DOHH2 (cell line): ENCODE data around the gene HOXB8.

Source experiments
- H3F3A ChIP-seq: fragments of 200-600 bp; sonication (generic), shearing (Covaris generic); 2 replicates; pipeline ENCODE4 v1.6.0; 2016; ENCODE audit warnings: antibody characterized with exemption, mild to moderate bottlenecking; ENCODE audit not compliant: control insufficient read depth, insufficient read depth
- H3K27ac ChIP-seq: fragments of 200-600 bp; sonication (generic); 2 replicates; pipeline ENCODE4 v1.5.1; 2014; ENCODE audit warnings: low read depth, mild to moderate bottlenecking, low read length, moderate library complexity
- H3K27me3 ChIP-seq: fragments of 200-600 bp; sonication (generic); 2 replicates; pipeline ENCODE4 v1.6.1; 2014; ENCODE audit warnings: mild to moderate bottlenecking, low read length, mixed read lengths; ENCODE audit not compliant: control insufficient read depth
- H3K36me3 ChIP-seq: fragments of 200-600 bp; sonication (generic); 2 replicates; pipeline ENCODE4 v1.6.1; 2014; ENCODE audit warnings: mild to moderate bottlenecking, low read length, moderate library complexity, mixed read lengths; ENCODE audit not compliant: control insufficient read depth
- H3K4me1 ChIP-seq: fragments of 200-600 bp; sonication (generic); 2 replicates; pipeline ENCODE4 v1.6.1; 2014; ENCODE audit warnings: mild to moderate bottlenecking, low read length, mixed read lengths; ENCODE audit not compliant: control insufficient read depth
- H3K4me2 ChIP-seq: fragments of 200-600 bp; sonication (generic); 2 replicates; pipeline ENCODE4 v1.6.0; 2014; ENCODE audit warnings: mild to moderate bottlenecking, low read length, moderate library complexity
- H3K4me3 ChIP-seq: fragments of 200-600 bp; sonication (generic); 2 replicates; pipeline ENCODE4 v1.5.1; 2014; ENCODE audit warnings: mild to moderate bottlenecking, low read length, mixed read lengths
- H3K79me2 ChIP-seq: fragments of 200-600 bp; sonication (generic); 2 replicates; pipeline ENCODE4 v1.6.1; 2014; ENCODE audit warnings: mild to moderate bottlenecking, low read length, mixed read lengths; ENCODE audit not compliant: control insufficient read depth
- H3K9me2 ChIP-seq: fragments of 200-600 bp; sonication (generic); replicated peaks from 2 replicates; pipeline ENCODE4 v1.6.1; 2014; ENCODE audit warnings: mild to moderate bottlenecking, low read length, mixed read lengths; ENCODE audit not compliant: control insufficient read depth
- H3K9me3 ChIP-seq: fragments of 200-600 bp; sonication (generic); 2 replicates; pipeline ENCODE4 v1.6.1; 2014; ENCODE audit warnings: antibody characterized with exemption, low read length, mixed read lengths; ENCODE audit not compliant: control insufficient read depth, insufficient read depth
- H4K20me1 ChIP-seq: fragments of 200-600 bp; sonication (generic); 2 replicates; pipeline ENCODE4 v1.6.0; 2014; ENCODE audit warnings: low read depth, mild to moderate bottlenecking, antibody characterized with exemption, low read length, moderate library complexity; ENCODE audit not compliant: control insufficient read depth, insufficient read depth
- CTCF ChIP-seq: fragments of 200-600 bp; sonication (generic); IDR thresholded peaks from one replicate; pipeline ENCODE4 v1.5.1; 2014; ENCODE audit warnings: antibody characterized with exemption, mild to moderate bottlenecking, low read depth, low read length; ENCODE audit not compliant: poor library complexity, severe bottlenecking
- EZH2phosphoT487 ChIP-seq: fragments of 200-600 bp; sonication (generic); IDR thresholded peaks from 2 replicates; pipeline ENCODE4 v1.6.1; 2017; ENCODE audit warnings: borderline replicate concordance, mild to moderate bottlenecking, antibody characterized with exemption, low read length, moderate library complexity, mixed read lengths

HOXB8 gene

DNA sequence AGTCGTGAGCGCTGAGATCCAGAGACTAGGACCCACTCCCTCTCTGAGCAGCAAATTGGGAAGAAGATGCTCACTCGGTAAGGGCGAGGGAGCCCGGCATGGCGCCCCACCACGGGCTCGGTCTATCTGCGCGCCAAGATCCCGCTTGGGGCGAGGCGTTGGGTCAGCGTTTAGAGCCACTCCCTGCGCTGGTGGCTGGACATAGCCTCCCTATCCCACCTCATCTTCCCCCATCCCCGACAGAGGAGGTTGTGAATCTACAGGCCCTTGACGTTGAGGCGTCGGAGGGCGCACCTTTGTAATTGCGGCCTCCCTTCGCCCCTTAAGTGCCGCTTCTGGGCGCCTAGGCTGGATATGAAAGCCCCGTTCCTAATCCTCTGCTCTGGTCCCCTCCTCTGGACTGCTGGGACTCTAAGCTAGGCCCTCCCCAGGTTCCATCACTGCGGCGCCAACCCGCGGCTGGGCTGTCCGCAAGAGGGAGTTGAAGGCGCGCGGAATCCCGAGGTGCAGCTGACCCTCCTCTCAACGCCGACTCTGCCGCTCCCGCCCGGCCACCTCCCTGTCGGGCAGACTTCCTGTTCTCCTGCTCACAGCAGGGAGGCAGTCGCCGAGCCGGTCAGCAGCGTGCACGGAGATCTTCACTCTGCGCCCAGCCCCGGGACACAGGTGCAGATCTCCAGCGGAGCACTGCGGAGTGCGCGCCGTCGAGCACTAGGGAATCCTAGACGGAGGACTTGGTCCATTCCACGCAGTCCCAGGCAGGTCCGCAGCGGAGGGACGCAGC is 27.2 kb upstream of the HOXB8 start:
- H3K27ac ChIP-seq, result no peak overlapping the region
- no peaks in the 10 kb centered on the region for H3K79me2 ChIP-seq
- H3K9me2 ChIP-seq, result no peaks in the 10 kb centered on the region
- no peaks in the 10 kb centered on the region for H4K20me1 ChIP-seq
- H3K27me3 ChIP-seq, result peaks cover 40% of the 10 kb centered on the region
- no peaks in the 10 kb centered on the region for H3F3A ChIP-seq
- no peaks in the 10 kb centered on the region for H3K9me3 ChIP-seq
- no peaks in the 10 kb centered on the region for H3K36me3 ChIP-seq
- TF ChIP-seq CTCF (no peak), EZH2phosphoT487 (no peak)
- H3K4me2 ChIP-seq, result no peak overlapping the region; the same call in 1 of the 2 replicates
- no peak overlapping the region for H3K4me3 ChIP-seq
- peaks cover 11% of the 10 kb centered on the region for H3K4me1 ChIP-seq

- Histone ChIP-seq H3K36me3 (no peaks in the 10 kb centered on the region), H3K9me3 (no peaks in the 10 kb centered on the region), H3K27me3 (peaks cover 45% of the 10 kb centered on the region), H4K20me1 (no peaks in the 10 kb centered on the region), H3K4me2 (no peak overlapping the region; the same call in 1 of the 2 replicates), H3K4me1 (peaks cover 11% of the 10 kb centered on the region), H3F3A (no peaks in the 10 kb centered on the region), H3K4me3 (no peak overlapping the region), H3K27ac (no peak overlapping the region), H3K79me2 (no peaks in the 10 kb centered on the region), H3K9me2 (no peaks in the 10 kb centered on the region)
- TF ChIP-seq CTCF, result no peak
Observed at GRCh38 chr17:48641541-48642058, 26.5 kb upstream of the HOXB8 start.

DNA sequence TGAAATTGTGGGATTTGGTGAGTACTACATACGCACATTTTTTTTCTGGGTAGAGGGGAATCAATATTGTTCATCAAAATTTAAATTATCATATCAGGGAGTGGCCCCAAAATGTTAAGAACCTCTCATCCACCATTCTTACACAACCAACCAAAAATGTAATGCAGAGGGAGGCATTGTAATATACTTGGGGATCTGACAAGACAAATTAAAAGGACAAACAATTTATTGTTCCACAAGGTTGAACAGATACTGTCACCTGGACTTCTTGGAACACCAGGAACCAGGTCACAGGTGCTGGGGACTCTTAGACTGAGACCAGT is 25.7 kb upstream of the HOXB8 start:
- Histone ChIP-seq H3K4me3 (no peak overlapping the region), H3K79me2 (no peaks in the 10 kb centered on the region), H3K36me3 (no peaks in the 10 kb centered on the region), H3K4me1 (peaks cover 14% of the 10 kb centered on the region), H3F3A (no peaks in the 10 kb centered on the region), H3K27ac (no peak overlapping the region), H3K9me2 (no peaks in the 10 kb centered on the region), H3K4me2 (no peak overlapping the region), H4K20me1 (no peaks in the 10 kb centered on the region), H3K9me3 (no peaks in the 10 kb centered on the region), H3K27me3 (peaks cover 52% of the 10 kb centered on the region)
- no peak for TF ChIP-seq CTCF
- no peak for TF ChIP-seq EZH2phosphoT487
